Naive thymus-derived CD4-positive, alpha-beta T cell (primary cell): ENCODE results near the gene CACNB1. TPM values are rescaled to one million over a fixed set of nuclear protein-coding genes. Genes with fewer than 3 reads are reported as not detected.

Source experiments
- ATAC-seq: fragments of 150-1000 bp; cut with Tn5 transposase; 2 replicates; pipeline ENCODE4 v1.10.0; 2021; ENCODE audit warnings: mild to moderate bottlenecking, moderate library complexity
- CTCF ChIA-PET: fragments of 350-600 bp; sonication (Branson Sonifier 250); formaldehyde crosslinking; loops from one replicate; lab custom pipeline; 2021; ENCODE audit warnings: antibody characterized with exemption; lab: Charles Lee
- POLR2A ChIA-PET: fragments of 350-600 bp; sonication (Branson Sonifier 250); formaldehyde crosslinking; loops from one replicate; lab custom pipeline; 2021; ENCODE audit warnings: antibody characterized with exemption, inconsistent platforms; lab: Charles Lee
- DNase-seq, 9 donors: peaks; one replicate each; pipeline versions ENCODE4 v3.0.0 to v3.0.0-alpha.2; 2020 to 2022; ENCODE audit warnings: mixed read lengths in 1 of 9
- H3K27ac ChIP-seq: one replicate; pipeline ENCODE4 v1.7.0; 2013; ENCODE audit warnings: mild to moderate bottlenecking, low read depth, low read length, moderate library complexity
- H3K27me3 ChIP-seq, 2 donors: one replicate each; pipeline ENCODE4 v1.7.0; 2013; ENCODE audit warnings: low read length in 2 of 2, mild to moderate bottlenecking in 2 of 2, moderate library complexity in 2 of 2; ENCODE audit not compliant: control insufficient read depth in 2 of 2, insufficient read depth in 2 of 2
- H3K36me3 ChIP-seq, 3 experiments: 1 replicate in 2 of 3; 2 replicates in 1 of 3; pipeline ENCODE4 v1.7.0; 2013; ENCODE audit warnings: low read length in 3 of 3, mild to moderate bottlenecking in 3 of 3, moderate library complexity in 1 of 3; ENCODE audit not compliant: insufficient read depth in 3 of 3, control insufficient read depth in 2 of 3
- H3K4me1 ChIP-seq, 2 donors: one replicate each; pipeline ENCODE4 v1.7.0; 2013; ENCODE audit warnings: low read length in 2 of 2, mild to moderate bottlenecking in 2 of 2, moderate library complexity in 1 of 2; ENCODE audit not compliant: control insufficient read depth in 2 of 2, insufficient read depth in 2 of 2
- H3K4me3 ChIP-seq: 2 replicates; pipeline ENCODE4 v1.7.0; 2013; ENCODE audit warnings: mild to moderate bottlenecking, low read length
- H3K9me3 ChIP-seq, 3 experiments: 1 replicate in 2 of 3; 2 replicates in 1 of 3; pipeline ENCODE4 v1.7.0; 2013; ENCODE audit warnings: low read length in 3 of 3; ENCODE audit not compliant: control insufficient read depth in 2 of 3
- H3K27ac Mint-ChIP-seq, 9 donors: one replicate each; pipeline ENCODE4 v1.8.0; 2020 to 2022; ENCODE audit warnings: mixed read lengths in 9 of 9, mild to moderate bottlenecking in 8 of 9, moderate library complexity in 5 of 9, inconsistent platforms in 2 of 9
- H3K27me3 Mint-ChIP-seq, 5 donors: one replicate each; pipeline ENCODE4 v1.8.0; 2021 to 2022; ENCODE audit warnings: mixed read lengths in 5 of 5, mild to moderate bottlenecking in 1 of 5
- H3K36me3 Mint-ChIP-seq, 5 donors: one replicate each; pipeline ENCODE4 v1.8.0; 2020 to 2022; ENCODE audit warnings: mixed read lengths in 5 of 5, mild to moderate bottlenecking in 3 of 5, inconsistent platforms in 1 of 5
- H3K4me1 Mint-ChIP-seq, 7 donors: one replicate each; pipeline ENCODE4 v1.8.0; 2020 to 2022; ENCODE audit warnings: mixed read lengths in 7 of 7, mild to moderate bottlenecking in 3 of 7, inconsistent platforms in 1 of 7
- H3K4me3 Mint-ChIP-seq, 10 donors: one replicate each; pipeline ENCODE4 v1.8.0; 2020 to 2022; ENCODE audit warnings: mild to moderate bottlenecking in 10 of 10, mixed read lengths in 10 of 10, moderate library complexity in 6 of 10, inconsistent platforms in 2 of 10
- H3K9me3 Mint-ChIP-seq, 11 donors: one replicate each; pipeline ENCODE4 v1.8.0; 2020 to 2022; ENCODE audit warnings: mixed read lengths in 11 of 11, mild to moderate bottlenecking in 4 of 11, inconsistent platforms in 1 of 11, moderate library complexity in 1 of 11
- intact Hi-C, 2 donors: fragments of 100-400 bp; cut with micrococcal nuclease; formaldehyde crosslinking; loops; one replicate each; pipeline ENCODE4 v1.15.1; 2023
- polyA plus RNA-seq, 2 donors: library from polyadenylated mRNA; unstranded; fragments of 300-500 nt; fragmentation: Illumina TruSeq; gene quantifications; one replicate each; pipeline ENCODE4 v1.2.3, GENCODE V29; 2021
- total RNA-seq, 6 experiments: library from RNA in 5 of 6; stranded (reverse) in 5 of 6; gene quantifications; 1 replicate in 5 of 6; 2 replicates in 1 of 6; pipeline ENCODE4 v1.2.3 and lab custom pipeline; 2021 to 2026

Gene CACNB1
- total and polyA plus RNA-seq, 7 experiments from 2014 or later: 0.39 to 22.0 (median 11.9) TPM

DNA sequence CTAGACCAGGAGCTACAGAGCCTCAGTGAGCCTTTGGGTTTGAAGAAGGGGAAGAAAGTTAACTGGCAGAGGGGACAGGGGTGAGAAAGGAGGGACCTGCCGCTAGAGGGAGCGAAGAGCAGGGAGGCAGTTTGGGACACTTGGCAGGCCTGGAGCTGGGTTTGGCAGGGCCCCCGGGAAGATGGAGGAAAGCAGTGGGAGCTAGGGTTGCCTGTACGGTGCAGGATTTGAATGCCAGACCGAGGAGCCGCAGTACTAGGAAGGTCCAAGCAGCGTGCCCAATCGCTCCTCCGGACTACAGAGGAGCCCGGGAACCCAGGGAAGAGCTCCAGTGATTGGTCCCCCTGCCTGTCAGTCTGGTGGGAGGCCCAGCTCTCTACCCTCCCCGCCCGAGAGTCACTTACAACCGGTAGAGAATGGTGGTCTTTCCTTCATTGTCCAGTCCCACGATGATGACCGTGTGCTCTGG lies 32.8 kb downstream of the CACNB1 start:
- Histone ChIP-seq H3K27ac (peak overlapping the region; percentile 51), H3K4me1 (peaks cover 8 to 15% of the 10 kb centered on the region in 2 donors), H3K27me3 (no peaks in the 10 kb centered on the region), H3K36me3 (no peaks in the 10 kb centered on the region), H3K9me3 (no peaks in the 10 kb centered on the region), H3K4me3 (peak overlapping the region; percentile 81)
- intact Hi-C loops: loop anchor here (1.0 to 10.0 kb wide), 6 partner anchors 10 to 70 kb away; partner anchors contain the start of gene CACNB1 (in 1 of the 2)
- Mint-ChIP-seq H3K4me3 (peak overlapping the region; percentile 88 to 98 (median 92)), H3K27me3 (peaks cover 0 to 42% (median 22%) of the 10 kb centered on the region in 5 donors), H3K9me3 (peaks cover 0 to 4% (median 0%) of the 10 kb centered on the region in 11 donors), H3K36me3 (peaks cover 0 to 1% (median 0%) of the 10 kb centered on the region in 5 donors), H3K27ac (peak overlapping the region in 6 of 9 donors; percentile 12 to 71 (median 56)), H3K4me1 (peaks cover 22 to 34% (median 29%) of the 10 kb centered on the region in 7 donors)
- ChIA-PET POLR2A (interaction anchor here (0.6 to 1.9 kb wide), 8 partner anchors 8 to 311 kb away, joined by 3 to 17 read pairs (median 4); partner anchors contain the start of genes RPL19 and RPL23), CTCF (interaction anchor here (0.7 to 4.8 kb wide), 27 partner anchors 9 to 271 kb away, joined by 3 to 38 read pairs (median 3); partner anchors contain the start of genes PLXDC1 and RPL19)
- ATAC-seq: peak; percentile 89
- peak; percentile 41 to 79 (median 72) for DNase-seq

DNA sequence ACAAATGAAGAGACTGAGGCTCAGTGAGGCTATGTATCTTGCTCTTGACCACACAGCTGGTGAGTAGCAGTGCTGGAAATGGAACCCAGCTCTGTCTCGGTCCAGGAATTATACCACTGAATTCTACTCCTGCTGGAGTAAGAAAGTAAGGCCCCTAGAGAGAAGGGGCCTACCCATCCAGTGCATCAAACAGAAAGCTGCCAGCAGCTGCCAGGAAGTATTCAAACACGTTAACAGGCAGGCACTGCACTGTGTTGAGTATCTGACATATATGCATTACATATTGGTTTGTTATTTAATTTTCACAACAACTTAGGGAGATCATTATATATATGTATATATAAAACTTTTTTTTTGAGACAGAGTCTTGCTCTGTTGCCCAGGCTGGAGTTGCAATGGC lies 35.5 kb downstream of the CACNB1 start:
- Mint-ChIP-seq H3K27me3 (peaks cover 0 to 37% (median 17%) of the 10 kb centered on the region in 5 donors), H3K27ac (no peak overlapping the region), H3K36me3 (no peaks in the 10 kb centered on the region), H3K4me3 (no peak overlapping the region), H3K4me1 (peaks cover 15 to 26% (median 20%) of the 10 kb centered on the region in 7 donors), H3K9me3 (no peaks in the 10 kb centered on the region)
- peaks cover under 1 to 4% of the 10 kb centered on the region in 2 donors for H3K4me1 ChIP-seq
- H3K36me3 ChIP-seq: no peaks in the 10 kb centered on the region
- no peaks in the 10 kb centered on the region for H3K9me3 ChIP-seq
- intact Hi-C loops: loop anchor here in 1 of 2 donors (10.0 kb wide), 1 partner anchor 73 kb away; no protein-coding TSS in a partner anchor
- ATAC-seq (no peak), DNase-seq (no peak)
- H3K27ac ChIP-seq: no peak overlapping the region
- no peak overlapping the region for H3K4me3 ChIP-seq
- CTCF ChIA-PET: interaction anchor here (0.7 to 4.8 kb wide), 3 partner anchors 12 to 190 kb away, joined by 3 to 38 read pairs (median 3); no protein-coding TSS in a partner anchor
- H3K27me3 ChIP-seq: no peaks in the 10 kb centered on the region
- POLR2A ChIA-PET: no interaction called here

DNA sequence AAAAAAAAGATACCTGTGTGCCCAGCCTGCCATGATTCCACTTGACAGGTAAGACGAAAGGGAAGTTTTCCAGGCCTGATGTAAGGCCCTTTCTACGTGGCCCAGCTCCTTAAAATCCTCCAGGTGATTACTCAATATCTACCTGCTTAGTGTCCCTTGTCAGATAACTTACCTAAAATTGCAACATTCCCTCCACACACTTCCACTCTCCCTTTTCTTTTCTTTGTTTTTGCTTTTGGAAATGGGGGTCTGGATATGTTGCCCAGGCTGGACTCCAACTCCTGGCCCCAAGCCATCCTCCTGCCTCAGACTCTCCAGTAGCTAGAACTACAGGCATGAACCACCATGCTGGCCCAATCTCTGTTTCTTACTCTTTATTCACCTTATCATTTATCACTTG lies 38.8 kb downstream of the CACNB1 start:
- peaks cover 0 to 13% (median 0%) of the 10 kb centered on the region in 11 donors for H3K9me3 Mint-ChIP-seq
- H3K9me3 ChIP-seq: no peaks in the 10 kb centered on the region
- intact Hi-C loops: loop anchor here in 1 of 2 donors (10.0 kb wide), 1 partner anchor 484 kb away; the partner anchor contains the start of gene EPOP
- no peaks in the 10 kb centered on the region for H3K4me1 ChIP-seq
- no peak overlapping the region for H3K4me3 Mint-ChIP-seq
- H3K27ac ChIP-seq: no peak overlapping the region
- ATAC-seq (no peak), DNase-seq (no peak)
- POLR2A ChIA-PET: no interaction called here
- H3K36me3 Mint-ChIP-seq: peaks cover 0 to 8% (median 0%) of the 10 kb centered on the region in 5 donors
- H3K27me3 Mint-ChIP-seq: peaks cover 0 to 22% (median 0%) of the 10 kb centered on the region in 5 donors
- H3K36me3 ChIP-seq: peaks cover 0 to 4% (median 0%) of the 10 kb centered on the region in 3 experiments
- H3K4me3 ChIP-seq: no peak overlapping the region
- CTCF ChIA-PET: no interaction called here
- H3K27me3 ChIP-seq: no peaks in the 10 kb centered on the region
- peaks cover 0 to 14% (median 9%) of the 10 kb centered on the region in 7 donors for H3K4me1 Mint-ChIP-seq
- H3K27ac Mint-ChIP-seq: no peak overlapping the region

DNA sequence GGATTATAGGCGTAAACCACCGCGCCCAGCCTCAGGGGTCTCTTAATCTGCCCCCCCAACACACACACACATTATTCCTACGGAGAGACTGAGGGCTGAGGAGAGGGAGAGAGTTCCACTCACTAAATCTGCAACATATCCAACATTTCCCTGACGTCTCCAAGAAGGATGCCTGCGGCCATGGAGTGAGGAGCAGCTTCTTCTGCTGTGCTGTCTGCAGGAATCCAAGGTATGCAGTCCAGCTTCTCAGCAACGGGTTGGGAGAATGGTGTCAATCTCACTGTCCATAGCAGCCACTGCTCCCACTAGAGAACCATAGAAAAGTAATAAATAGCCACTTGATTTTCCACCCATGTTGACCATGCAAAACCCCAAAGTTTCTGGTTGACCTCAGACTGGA lies 41.0 kb downstream of the CACNB1 start:
- no peaks in the 10 kb centered on the region for H3K9me3 ChIP-seq
- intact Hi-C loops: loop anchor here in 1 of 2 donors (10.0 kb wide), 1 partner anchor 482 kb away; the partner anchor contains the start of gene EPOP
- Mint-ChIP-seq H3K27me3 (peaks cover 0 to 35% (median 0%) of the 10 kb centered on the region in 5 donors), H3K4me1 (peaks cover 5 to 33% (median 18%) of the 10 kb centered on the region in 7 donors), H3K9me3 (peaks cover 0 to 21% (median 0%) of the 10 kb centered on the region in 11 donors), H3K27ac (peak overlapping the region in 4 of 9 donors; percentile 8 to 70 (median 38)), H3K4me3 (peak overlapping the region in 1 of 10 donors; percentile 40), H3K36me3 (peaks cover 0 to 16% (median 0%) of the 10 kb centered on the region in 5 donors)
- no peak overlapping the region for H3K4me3 ChIP-seq
- H3K27ac ChIP-seq: no peak overlapping the region
- CTCF ChIA-PET: interaction anchor here (0.7 to 1.2 kb wide), 3 partner anchors 8 to 85 kb away, joined by 3 to 4 read pairs (median 3); no protein-coding TSS in a partner anchor
- no peaks in the 10 kb centered on the region for H3K27me3 ChIP-seq
- POLR2A ChIA-PET: interaction anchor here (1.5 kb wide), 1 partner anchor 9 kb away, joined by 4 read pairs; the partner anchor contains the start of gene ARL5C
- ATAC-seq (no peak), DNase-seq (no peak)
- peaks cover 6 to 10% of the 10 kb centered on the region in 2 donors for H3K4me1 ChIP-seq
- peaks cover 0 to 8% (median 0%) of the 10 kb centered on the region in 3 experiments for H3K36me3 ChIP-seq

DNA sequence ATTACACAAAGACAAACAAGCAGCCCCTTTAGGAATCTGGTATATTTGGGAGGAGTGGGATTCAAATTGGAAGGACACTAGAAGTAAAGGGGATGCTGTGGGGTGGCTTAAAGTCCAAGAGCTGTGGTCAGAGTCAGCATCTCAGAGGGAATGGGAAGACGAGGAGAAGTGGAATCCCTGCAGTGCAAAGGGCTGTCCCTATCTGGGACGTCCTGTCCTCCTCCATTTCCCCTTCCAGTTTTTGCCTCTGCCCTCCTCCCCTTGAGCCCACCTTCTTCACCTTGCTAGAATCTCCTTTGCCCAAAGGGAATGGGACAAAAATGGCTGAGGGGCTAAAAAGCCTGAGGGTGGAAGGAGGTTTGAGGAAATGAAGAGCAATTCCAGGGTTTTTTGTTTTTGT lies 41.8 kb downstream of the CACNB1 start:
- Mint-ChIP-seq H3K4me1 (peaks cover 9 to 33% (median 22%) of the 10 kb centered on the region in 7 donors), H3K36me3 (peaks cover 0 to 16% (median 0%) of the 10 kb centered on the region in 5 donors), H3K9me3 (peaks cover 0 to 21% (median 0%) of the 10 kb centered on the region in 11 donors), H3K4me3 (peak overlapping the region in 2 of 10 donors; percentile 13 to 20), H3K27me3 (peaks cover 0 to 39% (median 0%) of the 10 kb centered on the region in 5 donors), H3K27ac (peak overlapping the region in 3 of 9 donors; percentile 17 to 99 (median 59))
- H3K27ac ChIP-seq: no peak overlapping the region
- ATAC-seq: no peak
- H3K9me3 ChIP-seq: no peaks in the 10 kb centered on the region
- intact Hi-C loops: loop anchor here in 1 of 2 donors (2.0 to 10.0 kb wide), 2 partner anchors 43 to 481 kb away; partner anchors contain the start of gene EPOP
- ChIA-PET CTCF (interaction anchor here (0.8 to 1.2 kb wide), 2 partner anchors 9 to 86 kb away, joined by 3 read pairs; no protein-coding TSS in a partner anchor), POLR2A (interaction anchor here (1.5 kb wide), 1 partner anchor 10 kb away, joined by 4 read pairs; the partner anchor contains the start of gene ARL5C)
- H3K36me3 ChIP-seq: peaks cover 0 to 8% (median 0%) of the 10 kb centered on the region in 3 experiments
- DNase-seq: no peak
- H3K4me1 ChIP-seq: peaks cover 10 to 11% of the 10 kb centered on the region in 2 donors
- no peak overlapping the region for H3K4me3 ChIP-seq
- H3K27me3 ChIP-seq: no peaks in the 10 kb centered on the region

DNA sequence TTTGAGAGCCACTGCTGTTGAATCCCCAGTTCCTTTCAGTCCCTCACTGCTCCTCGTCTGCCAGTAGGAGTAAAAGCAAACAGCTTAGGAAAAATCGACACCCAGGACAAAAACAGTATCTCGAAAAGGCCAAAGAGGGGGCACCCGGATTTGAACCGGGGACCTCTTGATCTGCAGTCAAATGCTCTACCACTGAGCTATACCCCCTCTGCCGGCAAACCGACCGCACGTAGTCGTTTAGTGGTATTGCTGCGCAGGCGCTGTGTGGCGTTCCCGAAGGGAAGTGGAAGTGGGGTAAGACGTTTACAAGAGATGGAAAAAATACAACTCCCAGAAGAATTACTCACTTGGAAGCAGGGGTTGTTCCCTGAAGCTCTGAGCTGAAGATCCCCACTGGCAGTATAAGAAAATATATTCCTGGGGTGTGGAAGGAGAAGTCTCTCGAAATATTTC lies 43.8 kb downstream of the CACNB1 start:
- Mint-ChIP-seq H3K4me3 (peak overlapping the region; percentile 93 to 100 (median 98)), H3K27me3 (peaks cover 0 to 54% (median 4%) of the 10 kb centered on the region in 5 donors), H3K9me3 (peaks cover 0 to 21% (median 0%) of the 10 kb centered on the region in 11 donors), H3K27ac (peak overlapping the region; percentile 92 to 100 (median 98)), H3K36me3 (peaks cover 0 to 16% (median 0%) of the 10 kb centered on the region in 5 donors), H3K4me1 (peaks cover 29 to 51% (median 38%) of the 10 kb centered on the region in 7 donors)
- Histone ChIP-seq H3K4me1 (peaks cover 10 to 26% of the 10 kb centered on the region in 2 donors), H3K27me3 (no peaks in the 10 kb centered on the region), H3K9me3 (no peaks in the 10 kb centered on the region), H3K36me3 (peaks cover 0 to 8% (median 0%) of the 10 kb centered on the region in 3 experiments), H3K4me3 (peak overlapping the region; percentile 91), H3K27ac (peak overlapping the region; percentile 61)
- DNase-seq: peak; percentile 87 to 96 (median 91)
- ChIA-PET POLR2A (interaction anchor here (0.6 to 4.6 kb wide), 31 partner anchors 9 to 300 kb away, joined by 3 to 43 read pairs (median 7); partner anchors contain the start of genes ARL5C, FBXO47, LASP1 and LASP1NB), CTCF (interaction anchor here (0.6 to 6.4 kb wide), 39 partner anchors 11 to 300 kb away, joined by 3 to 124 read pairs (median 7); partner anchors contain the start of genes ARL5C, LASP1 and RPL23)
- intact Hi-C loops: loop anchor here (1.0 to 10.0 kb wide), 23 partner anchors 11 to 479 kb away; partner anchors contain the start of genes CDK12 (in 1 of the 2), CWC25 (in 1 of the 2), EPOP (in 1 of the 2) and FBXO47 (in 1 of the 2)
- peak; percentile 74 for ATAC-seq
